GM23338 (cell line): ENCODE measurements around the gene CNTN3. TPM values are rescaled to one million over a fixed set of nuclear protein-coding genes. Genes with fewer than 3 reads are reported as not detected.

ENCODE experiments used
- ATAC-seq: fragments of 200-7000 bp; cut with Tn5 transposase; 3 replicates; pipeline ENCODE4 v1.9.1; 2020
- DNase-seq: peaks from one replicate; pipeline ENCODE4 v3.0.0-alpha.2; 2015; ENCODE audit warnings: low spot score
- H2AFZ ChIP-seq: fragments of 200-600 bp; sonication (generic); 2 replicates; pipeline ENCODE4 v1.8.0; 2016; ENCODE audit warnings: antibody characterized with exemption, mild to moderate bottlenecking, moderate library complexity
- H3F3A ChIP-seq: fragments of 200-600 bp; sonication (generic); replicated peaks from 2 replicates; pipeline ENCODE4 v1.8.0; 2017; ENCODE audit warnings: antibody characterized with exemption, mixed run types, low read depth
- H3K27ac ChIP-seq: fragments of 200-600 bp; sonication (generic); 2 replicates; pipeline ENCODE4 v1.6.1; 2016; ENCODE audit warnings: low read depth
- H3K27me3 ChIP-seq: fragments of 200-600 bp; sonication (generic); 2 replicates; pipeline ENCODE4 v1.8.0; 2016; ENCODE audit warnings: mild to moderate bottlenecking, mixed run types, moderate library complexity; ENCODE audit not compliant: insufficient read depth
- H3K36me3 ChIP-seq: fragments of 200-600 bp; sonication (generic); 2 replicates; pipeline ENCODE4 v1.8.0; 2016; ENCODE audit warnings: mild to moderate bottlenecking; ENCODE audit not compliant: insufficient read depth
- H3K4me1 ChIP-seq: fragments of 200-600 bp; sonication (generic); 2 replicates; pipeline ENCODE4 v1.8.0; 2016; ENCODE audit warnings: mild to moderate bottlenecking, moderate library complexity; ENCODE audit not compliant: insufficient read depth
- H3K4me2 ChIP-seq: fragments of 200-600 bp; sonication (generic); 2 replicates; pipeline ENCODE4 v1.7.1; 2017; ENCODE audit warnings: mixed run types
- H3K4me3 ChIP-seq: fragments of 200-600 bp; sonication (generic); 2 replicates; pipeline ENCODE4 v1.6.1; 2016; ENCODE audit warnings: mixed run types
- H3K79me2 ChIP-seq: fragments of 200-600 bp; sonication (generic); replicated peaks from 2 replicates; pipeline ENCODE4 v1.8.0; 2017; ENCODE audit warnings: mild to moderate bottlenecking; ENCODE audit not compliant: insufficient read depth
- H3K9me2 ChIP-seq: fragments of 200-600 bp; sonication (generic); 2 replicates; pipeline ENCODE4 v1.8.0; 2017; ENCODE audit not compliant: insufficient read depth
- H4K20me1 ChIP-seq: fragments of 200-600 bp; sonication (generic); replicated peaks from 2 replicates; pipeline ENCODE4 v1.8.0; 2017; ENCODE audit warnings: mild to moderate bottlenecking; ENCODE audit not compliant: insufficient read depth
- H3K27ac Mint-ChIP-seq: 2 replicates; pipeline ENCODE4 v1.8.0; 2020; ENCODE audit warnings: inconsistent platforms, mild to moderate bottlenecking, moderate library complexity, mixed read lengths
- H3K27me3 Mint-ChIP-seq: 3 replicates; pipeline ENCODE4 v1.8.0; 2022; ENCODE audit warnings: low read depth, mild to moderate bottlenecking, moderate library complexity, mixed read lengths, inconsistent platforms; ENCODE audit not compliant: insufficient read depth, poor library complexity
- H3K36me3 Mint-ChIP-seq: 3 replicates; pipeline ENCODE4 v1.8.0; 2021; ENCODE audit warnings: low read depth, mild to moderate bottlenecking, inconsistent platforms, moderate library complexity, mixed read lengths
- H3K4me1 Mint-ChIP-seq: 3 replicates; pipeline ENCODE4 v1.8.0; 2020; ENCODE audit warnings: mild to moderate bottlenecking, inconsistent platforms, mixed read lengths
- H3K4me3 Mint-ChIP-seq: 3 replicates; pipeline ENCODE4 v1.8.0; 2021; ENCODE audit warnings: moderate library complexity, mild to moderate bottlenecking, inconsistent platforms, mixed read lengths
- H3K9me3 Mint-ChIP-seq: 3 replicates; pipeline ENCODE4 v1.8.0; 2020; ENCODE audit warnings: moderate library complexity, mild to moderate bottlenecking, inconsistent platforms, mixed read lengths
- CREB1 ChIP-seq: fragments of 250-450 bp; sonication (Bioruptor Pico); IDR thresholded peaks from 2 replicates; pipeline ENCODE4 v1.5.0; 2020; ENCODE audit warnings: low read depth, mild to moderate bottlenecking, moderate library complexity
- EZH2 ChIP-seq: fragments of 200-600 bp; sonication (generic); IDR thresholded peaks from one replicate; pipeline ENCODE4 v1.8.0; 2017; ENCODE audit warnings: antibody characterized with exemption, mild to moderate bottlenecking, low read depth; ENCODE audit not compliant: unreplicated experiment
- EZH2phosphoT487 ChIP-seq: fragments of 200-600 bp; sonication (generic); IDR thresholded peaks from one replicate; pipeline ENCODE4 v1.8.1; 2018; ENCODE audit warnings: antibody characterized with exemption; ENCODE audit not compliant: unreplicated experiment
- JUNB ChIP-seq: IDR thresholded peaks from one replicate; pipeline ENCODE4 v1.6.1; 2016; ENCODE audit warnings: antibody characterized with exemption; ENCODE audit not compliant: unreplicated experiment
- NANOG ChIP-seq: IDR thresholded peaks from 2 replicates; pipeline ENCODE4 v1.6.1; 2016; ENCODE audit warnings: antibody characterized with exemption, borderline replicate concordance
- POLR2AphosphoS5 ChIP-seq: IDR thresholded peaks from 2 replicates; pipeline ENCODE4 v1.6.1; 2016; ENCODE audit warnings: antibody characterized with exemption, low read depth
- STAT1 ChIP-seq: IDR thresholded peaks from one replicate; pipeline ENCODE4 v1.6.1; 2016; ENCODE audit warnings: antibody characterized with exemption; ENCODE audit not compliant: unreplicated experiment
- ZNF114 ChIP-seq: fragments of 250-450 bp; sonication (Bioruptor Pico); IDR thresholded peaks from 2 replicates; pipeline ENCODE4 v1.5.0; 2020; ENCODE audit warnings: mild to moderate bottlenecking, moderate library complexity
- ZNF331 ChIP-seq: fragments of 250-450 bp; sonication (Bioruptor Pico); IDR thresholded peaks from 2 replicates; pipeline ENCODE4 v1.5.0; 2020; ENCODE audit warnings: low read depth, mild to moderate bottlenecking, moderate library complexity
- polyA plus RNA-seq: library from polyadenylated mRNA; unstranded; fragments of >200 nt; fragmentation: Nextera tagmentation; extraction: Ambion mirVana; gene quantifications from 2 replicates; pipeline ENCODE4 v1.2.1, GENCODE V29; 2016
- total RNA-seq: library from RNA; depleted of rRNA; stranded (reverse); fragments of >200 nt; shearing (Covaris generic); gene quantifications from 2 replicates; pipeline ENCODE4 v1.2.3, GENCODE V29; 2014
- TF ChIP-seq, protein P1 (sequence below), 2 experiments: fragments of 200-600 bp in 1 of 2; sonication (generic) in 1 of 2; conservative IDR thresholded peaks; 2 replicates each; pipeline versions ENCODE4 v1.5.1 to v1.6.1; 2016 to 2017; ENCODE audit warnings: antibody characterized with exemption in 2 of 2, low read depth in 2 of 2, mild to moderate bottlenecking in 2 of 2, moderate library complexity in 1 of 2
- TF ChIP-seq, protein P2 (sequence below): IDR thresholded peaks from 2 replicates; pipeline ENCODE4 v1.6.1; 2016; ENCODE audit warnings: antibody characterized with exemption
- TF ChIP-seq, protein P3 (sequence below): fragments of 250-450 bp; sonication (Bioruptor Pico); IDR thresholded peaks from 2 replicates; pipeline ENCODE4 v1.5.0; 2020; ENCODE audit warnings: mild to moderate bottlenecking, moderate library complexity
- TF ChIP-seq, protein P4 (sequence below): IDR thresholded peaks from one replicate; pipeline ENCODE4 v1.6.1; 2018; ENCODE audit warnings: antibody characterized with exemption; ENCODE audit not compliant: unreplicated experiment

CNTN3 gene
- total and polyA plus RNA-seq, 2 experiments from 2014 or later: 0.05 to 0.24 TPM

DNA sequence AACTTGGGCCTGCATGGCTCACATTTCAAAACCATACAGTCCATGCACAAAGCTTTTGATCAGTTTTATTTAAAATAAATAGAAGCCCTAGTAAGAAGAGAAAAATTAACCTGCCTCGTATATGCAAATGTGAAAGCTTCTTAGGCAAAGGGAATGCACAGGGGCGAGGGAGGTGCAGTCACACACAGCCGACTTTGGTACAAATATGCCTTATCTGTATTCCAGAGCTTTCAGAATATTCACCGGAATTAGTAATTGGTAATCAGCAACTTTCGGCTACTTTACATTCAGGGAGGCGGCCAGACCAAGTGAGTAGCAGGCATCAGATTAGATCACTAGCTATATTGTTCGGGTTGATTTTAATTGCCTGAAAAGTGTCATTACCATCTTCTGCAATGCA lies 7.5 kb downstream of the CNTN3 start:
- H3K36me3 Mint-ChIP-seq: no peaks in the 10 kb centered on the region
- Histone ChIP-seq H3K4me3 (no peak overlapping the region), H3K4me2 (no peak overlapping the region), H3K36me3 (no peaks in the 10 kb centered on the region), H2AFZ (no peak overlapping the region), H3K79me2 (no peaks in the 10 kb centered on the region), H3K9me2 (no peaks in the 10 kb centered on the region), H3K4me1 (no peaks in the 10 kb centered on the region), H3K27me3 (peaks cover 3% of the 10 kb centered on the region; the same call in 1 of the 2 replicates), H3K27ac (no peak overlapping the region), H3F3A (no peaks in the 10 kb centered on the region), H4K20me1 (no peaks in the 10 kb centered on the region)
- H3K27me3 Mint-ChIP-seq: no peaks in the 10 kb centered on the region
- DNase-seq: no peak
- H3K9me3 Mint-ChIP-seq: no peaks in the 10 kb centered on the region; the same call in 2 of the 3 replicates
- H3K4me1 Mint-ChIP-seq: no peaks in the 10 kb centered on the region
- TF ChIP-seq, protein P1, sequence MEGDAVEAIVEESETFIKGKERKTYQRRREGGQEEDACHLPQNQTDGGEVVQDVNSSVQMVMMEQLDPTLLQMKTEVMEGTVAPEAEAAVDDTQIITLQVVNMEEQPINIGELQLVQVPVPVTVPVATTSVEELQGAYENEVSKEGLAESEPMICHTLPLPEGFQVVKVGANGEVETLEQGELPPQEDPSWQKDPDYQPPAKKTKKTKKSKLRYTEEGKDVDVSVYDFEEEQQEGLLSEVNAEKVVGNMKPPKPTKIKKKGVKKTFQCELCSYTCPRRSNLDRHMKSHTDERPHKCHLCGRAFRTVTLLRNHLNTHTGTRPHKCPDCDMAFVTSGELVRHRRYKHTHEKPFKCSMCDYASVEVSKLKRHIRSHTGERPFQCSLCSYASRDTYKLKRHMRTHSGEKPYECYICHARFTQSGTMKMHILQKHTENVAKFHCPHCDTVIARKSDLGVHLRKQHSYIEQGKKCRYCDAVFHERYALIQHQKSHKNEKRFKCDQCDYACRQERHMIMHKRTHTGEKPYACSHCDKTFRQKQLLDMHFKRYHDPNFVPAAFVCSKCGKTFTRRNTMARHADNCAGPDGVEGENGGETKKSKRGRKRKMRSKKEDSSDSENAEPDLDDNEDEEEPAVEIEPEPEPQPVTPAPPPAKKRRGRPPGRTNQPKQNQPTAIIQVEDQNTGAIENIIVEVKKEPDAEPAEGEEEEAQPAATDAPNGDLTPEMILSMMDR (conservative IDR thresholded peaks at IDR 0.05; ENCODE audit: low read depth in 2 of 2): no peak
- TF ChIP-seq JUNB (no peak), ZNF331 (CRISPR knock-in tag) (no peak), CREB1 (no peak), NANOG (no peak), EZH2 (no peak), ZNF114 (no peak), POLR2AphosphoS5 (no peak), EZH2phosphoT487 (no peak), STAT1 (no peak)
- TF ChIP-seq, protein P2, sequence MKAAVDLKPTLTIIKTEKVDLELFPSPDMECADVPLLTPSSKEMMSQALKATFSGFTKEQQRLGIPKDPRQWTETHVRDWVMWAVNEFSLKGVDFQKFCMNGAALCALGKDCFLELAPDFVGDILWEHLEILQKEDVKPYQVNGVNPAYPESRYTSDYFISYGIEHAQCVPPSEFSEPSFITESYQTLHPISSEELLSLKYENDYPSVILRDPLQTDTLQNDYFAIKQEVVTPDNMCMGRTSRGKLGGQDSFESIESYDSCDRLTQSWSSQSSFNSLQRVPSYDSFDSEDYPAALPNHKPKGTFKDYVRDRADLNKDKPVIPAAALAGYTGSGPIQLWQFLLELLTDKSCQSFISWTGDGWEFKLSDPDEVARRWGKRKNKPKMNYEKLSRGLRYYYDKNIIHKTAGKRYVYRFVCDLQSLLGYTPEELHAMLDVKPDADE: no peak
- TF ChIP-seq, protein P3, sequence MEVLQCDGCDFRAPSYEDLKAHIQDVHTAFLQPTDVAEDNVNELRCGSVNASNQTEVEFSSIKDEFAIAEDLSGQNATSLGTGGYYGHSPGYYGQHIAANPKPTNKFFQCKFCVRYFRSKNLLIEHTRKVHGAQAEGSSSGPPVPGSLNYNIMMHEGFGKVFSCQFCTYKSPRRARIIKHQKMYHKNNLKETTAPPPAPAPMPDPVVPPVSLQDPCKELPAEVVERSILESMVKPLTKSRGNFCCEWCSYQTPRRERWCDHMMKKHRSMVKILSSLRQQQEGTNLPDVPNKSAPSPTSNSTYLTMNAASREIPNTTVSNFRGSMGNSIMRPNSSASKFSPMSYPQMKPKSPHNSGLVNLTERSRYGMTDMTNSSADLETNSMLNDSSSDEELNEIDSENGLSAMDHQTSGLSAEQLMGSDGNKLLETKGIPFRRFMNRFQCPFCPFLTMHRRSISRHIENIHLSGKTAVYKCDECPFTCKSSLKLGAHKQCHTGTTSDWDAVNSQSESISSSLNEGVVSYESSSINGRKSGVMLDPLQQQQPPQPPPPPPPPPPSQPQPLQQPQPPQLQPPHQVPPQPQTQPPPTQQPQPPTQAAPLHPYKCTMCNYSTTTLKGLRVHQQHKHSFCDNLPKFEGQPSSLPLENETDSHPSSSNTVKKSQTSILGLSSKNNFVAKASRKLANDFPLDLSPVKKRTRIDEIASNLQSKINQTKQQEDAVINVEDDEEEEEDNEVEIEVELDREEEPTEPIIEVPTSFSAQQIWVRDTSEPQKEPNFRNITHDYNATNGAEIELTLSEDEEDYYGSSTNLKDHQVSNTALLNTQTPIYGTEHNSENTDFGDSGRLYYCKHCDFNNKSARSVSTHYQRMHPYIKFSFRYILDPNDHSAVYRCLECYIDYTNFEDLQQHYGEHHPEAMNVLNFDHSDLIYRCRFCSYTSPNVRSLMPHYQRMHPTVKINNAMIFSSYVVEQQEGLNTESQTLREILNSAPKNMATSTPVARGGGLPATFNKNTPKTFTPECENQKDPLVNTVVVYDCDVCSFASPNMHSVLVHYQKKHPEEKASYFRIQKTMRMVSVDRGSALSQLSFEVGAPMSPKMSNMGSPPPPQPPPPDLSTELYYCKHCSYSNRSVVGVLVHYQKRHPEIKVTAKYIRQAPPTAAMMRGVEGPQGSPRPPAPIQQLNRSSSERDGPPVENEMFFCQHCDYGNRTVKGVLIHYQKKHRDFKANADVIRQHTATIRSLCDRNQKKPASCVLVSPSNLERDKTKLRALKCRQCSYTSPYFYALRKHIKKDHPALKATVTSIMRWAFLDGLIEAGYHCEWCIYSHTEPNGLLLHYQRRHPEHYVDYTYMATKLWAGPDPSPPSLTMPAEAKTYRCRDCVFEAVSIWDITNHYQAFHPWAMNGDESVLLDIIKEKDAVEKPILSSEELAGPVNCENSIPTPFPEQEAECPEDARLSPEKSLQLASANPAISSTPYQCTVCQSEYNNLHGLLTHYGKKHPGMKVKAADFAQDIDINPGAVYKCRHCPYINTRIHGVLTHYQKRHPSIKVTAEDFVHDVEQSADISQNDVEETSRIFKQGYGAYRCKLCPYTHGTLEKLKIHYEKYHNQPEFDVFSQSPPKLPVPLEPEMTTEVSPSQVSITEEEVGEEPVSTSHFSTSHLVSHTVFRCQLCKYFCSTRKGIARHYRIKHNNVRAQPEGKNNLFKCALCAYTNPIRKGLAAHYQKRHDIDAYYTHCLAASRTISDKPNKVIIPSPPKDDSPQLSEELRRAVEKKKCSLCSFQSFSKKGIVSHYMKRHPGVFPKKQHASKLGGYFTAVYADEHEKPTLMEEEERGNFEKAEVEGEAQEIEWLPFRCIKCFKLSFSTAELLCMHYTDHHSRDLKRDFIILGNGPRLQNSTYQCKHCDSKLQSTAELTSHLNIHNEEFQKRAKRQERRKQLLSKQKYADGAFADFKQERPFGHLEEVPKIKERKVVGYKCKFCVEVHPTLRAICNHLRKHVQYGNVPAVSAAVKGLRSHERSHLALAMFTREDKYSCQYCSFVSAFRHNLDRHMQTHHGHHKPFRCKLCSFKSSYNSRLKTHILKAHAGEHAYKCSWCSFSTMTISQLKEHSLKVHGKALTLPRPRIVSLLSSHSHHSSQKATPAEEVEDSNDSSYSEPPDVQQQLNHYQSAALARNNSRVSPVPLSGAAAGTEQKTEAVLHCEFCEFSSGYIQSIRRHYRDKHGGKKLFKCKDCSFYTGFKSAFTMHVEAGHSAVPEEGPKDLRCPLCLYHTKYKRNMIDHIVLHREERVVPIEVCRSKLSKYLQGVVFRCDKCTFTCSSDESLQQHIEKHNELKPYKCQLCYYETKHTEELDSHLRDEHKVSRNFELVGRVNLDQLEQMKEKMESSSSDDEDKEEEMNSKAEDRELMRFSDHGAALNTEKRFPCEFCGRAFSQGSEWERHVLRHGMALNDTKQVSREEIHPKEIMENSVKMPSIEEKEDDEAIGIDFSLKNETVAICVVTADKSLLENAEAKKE (CRISPR knock-in tag): no peak
- TF ChIP-seq, protein P4, sequence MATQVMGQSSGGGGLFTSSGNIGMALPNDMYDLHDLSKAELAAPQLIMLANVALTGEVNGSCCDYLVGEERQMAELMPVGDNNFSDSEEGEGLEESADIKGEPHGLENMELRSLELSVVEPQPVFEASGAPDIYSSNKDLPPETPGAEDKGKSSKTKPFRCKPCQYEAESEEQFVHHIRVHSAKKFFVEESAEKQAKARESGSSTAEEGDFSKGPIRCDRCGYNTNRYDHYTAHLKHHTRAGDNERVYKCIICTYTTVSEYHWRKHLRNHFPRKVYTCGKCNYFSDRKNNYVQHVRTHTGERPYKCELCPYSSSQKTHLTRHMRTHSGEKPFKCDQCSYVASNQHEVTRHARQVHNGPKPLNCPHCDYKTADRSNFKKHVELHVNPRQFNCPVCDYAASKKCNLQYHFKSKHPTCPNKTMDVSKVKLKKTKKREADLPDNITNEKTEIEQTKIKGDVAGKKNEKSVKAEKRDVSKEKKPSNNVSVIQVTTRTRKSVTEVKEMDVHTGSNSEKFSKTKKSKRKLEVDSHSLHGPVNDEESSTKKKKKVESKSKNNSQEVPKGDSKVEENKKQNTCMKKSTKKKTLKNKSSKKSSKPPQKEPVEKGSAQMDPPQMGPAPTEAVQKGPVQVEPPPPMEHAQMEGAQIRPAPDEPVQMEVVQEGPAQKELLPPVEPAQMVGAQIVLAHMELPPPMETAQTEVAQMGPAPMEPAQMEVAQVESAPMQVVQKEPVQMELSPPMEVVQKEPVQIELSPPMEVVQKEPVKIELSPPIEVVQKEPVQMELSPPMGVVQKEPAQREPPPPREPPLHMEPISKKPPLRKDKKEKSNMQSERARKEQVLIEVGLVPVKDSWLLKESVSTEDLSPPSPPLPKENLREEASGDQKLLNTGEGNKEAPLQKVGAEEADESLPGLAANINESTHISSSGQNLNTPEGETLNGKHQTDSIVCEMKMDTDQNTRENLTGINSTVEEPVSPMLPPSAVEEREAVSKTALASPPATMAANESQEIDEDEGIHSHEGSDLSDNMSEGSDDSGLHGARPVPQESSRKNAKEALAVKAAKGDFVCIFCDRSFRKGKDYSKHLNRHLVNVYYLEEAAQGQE: no peak
- H3K27ac Mint-ChIP-seq: no peak overlapping the region
- no peak overlapping the region for H3K4me3 Mint-ChIP-seq
- no peak for ATAC-seq
